Progenitor cell of endocrine pancreas (in vitro differentiated cells): Measurements from ENCODE around the gene CPM. TPM values are rescaled to one million over a fixed set of nuclear protein-coding genes. Genes with fewer than 3 reads are reported as not detected.

ENCODE experiments used
- DNase-seq: peaks from one replicate; pipeline ENCODE4 v3.0.0; 2021; ENCODE audit warnings: low spot score; ENCODE audit not compliant: unreplicated experiment
- H3K27ac Mint-ChIP-seq: 2 replicates; pipeline ENCODE4 v1.8.0; 2021; ENCODE audit warnings: mild to moderate bottlenecking, moderate library complexity, mixed read lengths
- H3K27me3 Mint-ChIP-seq: 2 replicates; pipeline ENCODE4 v1.8.0; 2021; ENCODE audit warnings: mixed read lengths
- H3K36me3 Mint-ChIP-seq: 2 replicates; pipeline ENCODE4 v1.8.0; 2022; ENCODE audit warnings: mixed read lengths; ENCODE audit not compliant: insufficient read depth
- H3K4me1 Mint-ChIP-seq: 2 replicates; pipeline ENCODE4 v1.8.0; 2021; ENCODE audit warnings: low read depth, mixed read lengths
- H3K4me3 Mint-ChIP-seq: 2 replicates; pipeline ENCODE4 v1.8.0; 2021; ENCODE audit warnings: low read depth, mild to moderate bottlenecking, moderate library complexity, mixed read lengths
- H3K9me3 Mint-ChIP-seq: 2 replicates; pipeline ENCODE4 v1.8.0; 2021; ENCODE audit warnings: low read depth, mixed read lengths
- CTCF ChIP-seq: fragments of 200-600 bp; sonication (generic); IDR thresholded peaks from one replicate; pipeline ENCODE4 v1.5.0; 2021; ENCODE audit warnings: antibody characterized with exemption, mild to moderate bottlenecking; ENCODE audit not compliant: unreplicated experiment
- total RNA-seq: library from RNA; stranded (reverse); gene quantifications from 2 replicates; pipeline ENCODE4 v1.2.1, GENCODE V29; 2021

Gene CPM
- total RNA-seq, 1 donor from 2014 or later: 28.0 TPM

GRCh38 chr12:68882251-68882964 is 50.6 kb downstream of the CPM start:
- Mint-ChIP-seq H3K4me1 (no peaks in the 10 kb centered on the region), H3K36me3 (peaks cover 18% of the 10 kb centered on the region), H3K27me3 (no peaks in the 10 kb centered on the region), H3K9me3 (peaks cover 8% of the 10 kb centered on the region), H3K4me3 (no peak overlapping the region), H3K27ac (no peak overlapping the region)
- no peak for TF ChIP-seq CTCF
- DNase-seq: no peak

GRCh38 chr12:68880660-68881325 is 52.2 kb downstream of the CPM start:
- peaks cover 8% of the 10 kb centered on the region for H3K9me3 Mint-ChIP-seq

GRCh38 chr12:68878846-68879245 is 54.1 kb downstream of the CPM start:
- Mint-ChIP-seq H3K4me3 (no peak overlapping the region), H3K4me1 (peaks cover 9% of the 10 kb centered on the region)
- no peak for TF ChIP-seq CTCF

More at GRCh38 chr12:68880660-68881325, 52.2 kb downstream of the CPM start:
- H3K36me3 Mint-ChIP-seq: peaks cover 18% of the 10 kb centered on the region
- H3K27me3 Mint-ChIP-seq: no peaks in the 10 kb centered on the region
- TF ChIP-seq CTCF: no peak
- no peak overlapping the region for H3K4me3 Mint-ChIP-seq
- no peak for DNase-seq
- H3K27ac Mint-ChIP-seq: no peak overlapping the region
- peaks cover 9% of the 10 kb centered on the region for H3K4me1 Mint-ChIP-seq

GRCh38 chr12:68878283-68878682 is 54.7 kb downstream of the CPM start:
- Mint-ChIP-seq H3K4me3 (no peak overlapping the region), H3K36me3 (peaks cover 15% of the 10 kb centered on the region)

More at GRCh38 chr12:68878846-68879245, 54.1 kb downstream of the CPM start:
- H3K36me3 Mint-ChIP-seq: peaks cover 15% of the 10 kb centered on the region
- H3K27me3 Mint-ChIP-seq: no peaks in the 10 kb centered on the region
- peaks cover 8% of the 10 kb centered on the region for H3K9me3 Mint-ChIP-seq
- no peak overlapping the region for H3K27ac Mint-ChIP-seq
- DNase-seq: no peak

More at GRCh38 chr12:68878283-68878682, 54.7 kb downstream of the CPM start:
- Mint-ChIP-seq H3K27me3 (no peaks in the 10 kb centered on the region), H3K4me1 (peaks cover 9% of the 10 kb centered on the region), H3K27ac (no peak overlapping the region), H3K9me3 (peaks cover 8% of the 10 kb centered on the region)
- no peak for DNase-seq
- TF ChIP-seq CTCF: no peak
